Muscle layer of duodenum (tissue), 2 donors: ENCODE measurements around the gene ZDHHC22.
"Not testable (repeated sequence)": the region's sequence is repeated elsewhere in the genome, so short reads cannot be mapped to it uniquely, and the experiment has no call there.

Experiments
- H3K27ac ChIP-seq: one replicate; pipeline ENCODE4 v1.7.0; 2013; ENCODE audit warnings: mild to moderate bottlenecking, low read length
- H3K27me3 ChIP-seq: one replicate; pipeline ENCODE4 v1.7.0; 2013; ENCODE audit warnings: low read depth, mild to moderate bottlenecking, control low read depth, low read length
- H3K36me3 ChIP-seq, 2 donors: one replicate each; pipeline ENCODE4 v1.7.0; 2013; ENCODE audit warnings: low read length in 2 of 2, control low read depth in 1 of 2, mild to moderate bottlenecking in 1 of 2; ENCODE audit not compliant: insufficient read depth in 2 of 2, control insufficient read depth in 1 of 2
- H3K4me1 ChIP-seq, 2 donors: one replicate each; pipeline ENCODE4 v1.7.0; 2013; ENCODE audit warnings: low read length in 2 of 2, mild to moderate bottlenecking in 2 of 2, control low read depth in 1 of 2, moderate library complexity in 1 of 2; ENCODE audit not compliant: insufficient read depth in 2 of 2, control insufficient read depth in 1 of 2
- H3K4me3 ChIP-seq, 2 donors: one replicate each; pipeline ENCODE4 v1.7.0; 2013; ENCODE audit warnings: low read length in 2 of 2, low read depth in 1 of 2, mild to moderate bottlenecking in 1 of 2
- H3K9me3 ChIP-seq, 2 donors: one replicate each; pipeline ENCODE4 v1.7.0; 2013; ENCODE audit warnings: low read length in 2 of 2, control low read depth in 1 of 2, mild to moderate bottlenecking in 1 of 2; ENCODE audit not compliant: control insufficient read depth in 1 of 2
- donor health status: healthy.

ZDHHC22 gene

GRCh38 chr14:77178656-77179055, 37.1 kb upstream of the ZDHHC22 start:
- peaks cover 21% of the 10 kb centered on the region for H3K27me3 ChIP-seq
- H3K36me3 ChIP-seq, result no peaks in the 10 kb centered on the region
- no peak overlapping the region for H3K27ac ChIP-seq
- H3K4me3 ChIP-seq, result no peak overlapping the region
- H3K9me3 ChIP-seq, result no peaks in the 10 kb centered on the region
- H3K4me1 ChIP-seq, result peaks cover 0 to 14% of the 10 kb centered on the region in 2 donors

GRCh38 chr14:77177702-77178101, 36.1 kb upstream of the ZDHHC22 start:
- Histone ChIP-seq H3K4me1 (peaks cover 0 to 14% of the 10 kb centered on the region in 2 donors), H3K27ac (no peak overlapping the region), H3K9me3 (no peaks in the 10 kb centered on the region), H3K4me3 (no peak overlapping the region), H3K36me3 (no peaks in the 10 kb centered on the region), H3K27me3 (peaks cover 12% of the 10 kb centered on the region)

GRCh38 chr14:77175843-77176242, 34.3 kb upstream of the ZDHHC22 start:
- Histone ChIP-seq H3K9me3 (peaks cover 0 to 3% of the 10 kb centered on the region in 2 donors), H3K27ac (no peak overlapping the region), H3K27me3 (peaks cover 3% of the 10 kb centered on the region), H3K4me3 (no peak overlapping the region), H3K4me1 (no peaks in the 10 kb centered on the region), H3K36me3 (no peaks in the 10 kb centered on the region)

GRCh38 chr14:77173911-77174617, 32.5 kb upstream of the ZDHHC22 start:
- H3K36me3 ChIP-seq, H3K4me1 ChIP-seq, H3K27ac ChIP-seq, H3K27me3 ChIP-seq, H3K9me3 ChIP-seq, H3K4me3 ChIP-seq: not testable (repeated sequence)

- H3K27ac ChIP-seq, result no peak overlapping the region
- no peak overlapping the region for H3K4me3 ChIP-seq
- H3K27me3 ChIP-seq, result no peaks in the 10 kb centered on the region
- H3K36me3 ChIP-seq, result no peaks in the 10 kb centered on the region
- no peaks in the 10 kb centered on the region for H3K4me1 ChIP-seq
- H3K9me3 ChIP-seq, result peaks cover 0 to 10% of the 10 kb centered on the region in 2 donors
Measured at GRCh38 chr14:77172916-77173315, 31.3 kb upstream of the ZDHHC22 start.

- H3K36me3 ChIP-seq, result no peaks in the 10 kb centered on the region
- no peaks in the 10 kb centered on the region for H3K27me3 ChIP-seq
- H3K4me1 ChIP-seq, result no peaks in the 10 kb centered on the region
- no peak overlapping the region for H3K27ac ChIP-seq
- peaks cover 0 to 10% of the 10 kb centered on the region in 2 donors for H3K9me3 ChIP-seq
- no peak overlapping the region for H3K4me3 ChIP-seq
Measured at GRCh38 chr14:77170045-77170444, 28.5 kb upstream of the ZDHHC22 start.

GRCh38 chr14:77161011-77161410, 19.4 kb upstream of the ZDHHC22 start:
- H3K4me3 ChIP-seq, result no peak overlapping the region
- H3K27me3 ChIP-seq, result no peaks in the 10 kb centered on the region
- H3K9me3 ChIP-seq, result no peaks in the 10 kb centered on the region
- no peaks in the 10 kb centered on the region for H3K36me3 ChIP-seq
- no peak overlapping the region for H3K27ac ChIP-seq
- peaks cover 0 to 12% of the 10 kb centered on the region in 2 donors for H3K4me1 ChIP-seq

- Histone ChIP-seq H3K27me3 (peaks cover 5% of the 10 kb centered on the region), H3K36me3 (no peaks in the 10 kb centered on the region), H3K4me3 (no peak overlapping the region), H3K27ac (no peak overlapping the region), H3K4me1 (peaks cover 0 to 12% of the 10 kb centered on the region in 2 donors), H3K9me3 (no peaks in the 10 kb centered on the region)
Measured at GRCh38 chr14:77158882-77159255, 17.3 kb upstream of the ZDHHC22 start.

- no peaks in the 10 kb centered on the region for H3K36me3 ChIP-seq
- H3K27me3 ChIP-seq, result peaks cover 5% of the 10 kb centered on the region
- H3K4me1 ChIP-seq, result peaks cover 0 to 12% of the 10 kb centered on the region in 2 donors
- no peaks in the 10 kb centered on the region for H3K9me3 ChIP-seq
- peak overlapping the region in 1 of 2 donors; percentile 22 for H3K4me3 ChIP-seq
- no peak overlapping the region for H3K27ac ChIP-seq
Measured at GRCh38 chr14:77158175-77158881, 16.7 kb upstream of the ZDHHC22 start.

GRCh38 chr14:77157740-77158139, 16.1 kb upstream of the ZDHHC22 start:
- no peaks in the 10 kb centered on the region for H3K36me3 ChIP-seq
- H3K27ac ChIP-seq, result no peak overlapping the region
- peak overlapping the region in 1 of 2 donors; percentile 22 for H3K4me3 ChIP-seq
- no peaks in the 10 kb centered on the region for H3K9me3 ChIP-seq
- H3K27me3 ChIP-seq, result peaks cover 5% of the 10 kb centered on the region
- H3K4me1 ChIP-seq, result peaks cover 0 to 12% of the 10 kb centered on the region in 2 donors

GRCh38 chr14:77155083-77155482, 13.5 kb upstream of the ZDHHC22 start:
- no peaks in the 10 kb centered on the region for H3K36me3 ChIP-seq
- peaks cover 7% of the 10 kb centered on the region for H3K27me3 ChIP-seq
- H3K9me3 ChIP-seq, result no peaks in the 10 kb centered on the region
- no peak overlapping the region for H3K4me3 ChIP-seq
- H3K4me1 ChIP-seq, result peaks cover 0 to 12% of the 10 kb centered on the region in 2 donors
- H3K27ac ChIP-seq, result no peak overlapping the region
